ENCODE results near the gene RPA1. TPM values are rescaled to one million over a fixed set of nuclear protein-coding genes. Genes with fewer than 3 reads are reported as not detected.

The RPA1 gene
- total and polyA plus RNA-seq, 10 of the 15 experiments (the other 5 are each of a cell fraction or from before 2014, with no cell fraction given) = 35.9 to 198 (median 71.2) TPM

DNA sequence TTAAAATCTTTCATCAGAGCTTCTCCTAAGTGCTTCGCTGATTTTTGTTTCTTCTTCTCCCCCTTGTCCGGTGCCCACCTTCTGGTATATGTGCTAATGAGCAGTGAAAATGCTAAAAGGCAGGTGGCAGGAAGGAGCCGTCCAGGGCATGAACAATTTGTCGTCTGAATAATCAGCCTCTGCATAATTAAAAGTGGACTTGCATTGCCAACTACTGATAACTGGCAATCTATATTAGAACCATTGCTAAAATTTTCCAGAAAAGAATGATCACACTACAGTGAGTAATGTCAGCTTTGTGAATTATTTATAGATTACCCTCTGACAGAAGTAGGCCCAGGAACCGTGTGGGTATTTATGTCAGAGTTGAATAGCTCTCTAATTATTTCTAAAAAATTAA lies 39.9 kb upstream of the RPA1 start (continued):
- TF ChIP-seq, protein P1, sequence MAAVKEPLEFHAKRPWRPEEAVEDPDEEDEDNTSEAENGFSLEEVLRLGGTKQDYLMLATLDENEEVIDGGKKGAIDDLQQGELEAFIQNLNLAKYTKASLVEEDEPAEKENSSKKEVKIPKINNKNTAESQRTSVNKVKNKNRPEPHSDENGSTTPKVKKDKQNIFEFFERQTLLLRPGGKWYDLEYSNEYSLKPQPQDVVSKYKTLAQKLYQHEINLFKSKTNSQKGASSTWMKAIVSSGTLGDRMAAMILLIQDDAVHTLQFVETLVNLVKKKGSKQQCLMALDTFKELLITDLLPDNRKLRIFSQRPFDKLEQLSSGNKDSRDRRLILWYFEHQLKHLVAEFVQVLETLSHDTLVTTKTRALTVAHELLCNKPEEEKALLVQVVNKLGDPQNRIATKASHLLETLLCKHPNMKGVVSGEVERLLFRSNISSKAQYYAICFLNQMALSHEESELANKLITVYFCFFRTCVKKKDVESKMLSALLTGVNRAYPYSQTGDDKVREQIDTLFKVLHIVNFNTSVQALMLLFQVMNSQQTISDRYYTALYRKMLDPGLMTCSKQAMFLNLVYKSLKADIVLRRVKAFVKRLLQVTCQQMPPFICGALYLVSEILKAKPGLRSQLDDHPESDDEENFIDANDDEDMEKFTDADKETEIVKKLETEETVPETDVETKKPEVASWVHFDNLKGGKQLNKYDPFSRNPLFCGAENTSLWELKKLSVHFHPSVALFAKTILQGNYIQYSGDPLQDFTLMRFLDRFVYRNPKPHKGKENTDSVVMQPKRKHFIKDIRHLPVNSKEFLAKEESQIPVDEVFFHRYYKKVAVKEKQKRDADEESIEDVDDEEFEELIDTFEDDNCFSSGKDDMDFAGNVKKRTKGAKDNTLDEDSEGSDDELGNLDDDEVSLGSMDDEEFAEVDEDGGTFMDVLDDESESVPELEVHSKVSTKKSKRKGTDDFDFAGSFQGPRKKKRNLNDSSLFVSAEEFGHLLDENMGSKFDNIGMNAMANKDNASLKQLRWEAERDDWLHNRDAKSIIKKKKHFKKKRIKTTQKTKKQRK (IDR thresholded peaks at IDR 0.05; ENCODE audit: low read depth, low read length) = no peak
- no peak for TF ChIP-seq TAF1 (IDR thresholded peaks at IDR 0.05; ENCODE audit: borderline replicate concordance, low read depth, low read length)
- no peak for TF ChIP-seq NR2C1 (IDR thresholded peaks at IDR 0.05)
- no peak for TF ChIP-seq POLR2AphosphoS5 (IDR thresholded peaks at IDR 0.05; ENCODE audit: low read length)
- TF ChIP-seq, protein P2, sequence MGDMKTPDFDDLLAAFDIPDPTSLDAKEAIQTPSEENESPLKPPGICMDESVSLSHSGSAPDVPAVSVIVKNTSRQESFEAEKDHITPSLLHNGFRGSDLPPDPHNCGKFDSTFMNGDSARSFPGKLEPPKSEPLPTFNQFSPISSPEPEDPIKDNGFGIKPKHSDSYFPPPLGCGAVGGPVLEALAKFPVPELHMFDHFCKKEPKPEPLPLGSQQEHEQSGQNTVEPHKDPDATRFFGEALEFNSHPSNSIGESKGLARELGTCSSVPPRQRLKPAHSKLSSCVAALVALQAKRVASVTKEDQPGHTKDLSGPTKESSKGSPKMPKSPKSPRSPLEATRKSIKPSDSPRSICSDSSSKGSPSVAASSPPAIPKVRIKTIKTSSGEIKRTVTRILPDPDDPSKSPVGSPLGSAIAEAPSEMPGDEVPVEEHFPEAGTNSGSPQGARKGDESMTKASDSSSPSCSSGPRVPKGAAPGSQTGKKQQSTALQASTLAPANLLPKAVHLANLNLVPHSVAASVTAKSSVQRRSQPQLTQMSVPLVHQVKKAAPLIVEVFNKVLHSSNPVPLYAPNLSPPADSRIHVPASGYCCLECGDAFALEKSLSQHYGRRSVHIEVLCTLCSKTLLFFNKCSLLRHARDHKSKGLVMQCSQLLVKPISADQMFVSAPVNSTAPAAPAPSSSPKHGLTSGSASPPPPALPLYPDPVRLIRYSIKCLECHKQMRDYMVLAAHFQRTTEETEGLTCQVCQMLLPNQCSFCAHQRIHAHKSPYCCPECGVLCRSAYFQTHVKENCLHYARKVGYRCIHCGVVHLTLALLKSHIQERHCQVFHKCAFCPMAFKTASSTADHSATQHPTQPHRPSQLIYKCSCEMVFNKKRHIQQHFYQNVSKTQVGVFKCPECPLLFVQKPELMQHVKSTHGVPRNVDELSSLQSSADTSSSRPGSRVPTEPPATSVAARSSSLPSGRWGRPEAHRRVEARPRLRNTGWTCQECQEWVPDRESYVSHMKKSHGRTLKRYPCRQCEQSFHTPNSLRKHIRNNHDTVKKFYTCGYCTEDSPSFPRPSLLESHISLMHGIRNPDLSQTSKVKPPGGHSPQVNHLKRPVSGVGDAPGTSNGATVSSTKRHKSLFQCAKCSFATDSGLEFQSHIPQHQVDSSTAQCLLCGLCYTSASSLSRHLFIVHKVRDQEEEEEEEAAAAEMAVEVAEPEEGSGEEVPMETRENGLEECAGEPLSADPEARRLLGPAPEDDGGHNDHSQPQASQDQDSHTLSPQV (IDR thresholded peaks at IDR 0.05) = no peak
- TF ChIP-seq, protein P3, sequence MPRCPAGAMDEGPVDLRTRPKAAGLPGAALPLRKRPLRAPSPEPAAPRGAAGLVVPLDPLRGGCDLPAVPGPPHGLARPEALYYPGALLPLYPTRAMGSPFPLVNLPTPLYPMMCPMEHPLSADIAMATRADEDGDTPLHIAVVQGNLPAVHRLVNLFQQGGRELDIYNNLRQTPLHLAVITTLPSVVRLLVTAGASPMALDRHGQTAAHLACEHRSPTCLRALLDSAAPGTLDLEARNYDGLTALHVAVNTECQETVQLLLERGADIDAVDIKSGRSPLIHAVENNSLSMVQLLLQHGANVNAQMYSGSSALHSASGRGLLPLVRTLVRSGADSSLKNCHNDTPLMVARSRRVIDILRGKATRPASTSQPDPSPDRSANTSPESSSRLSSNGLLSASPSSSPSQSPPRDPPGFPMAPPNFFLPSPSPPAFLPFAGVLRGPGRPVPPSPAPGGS (IDR thresholded peaks at IDR 0.05; ENCODE audit: borderline replicate concordance, insufficient read depth, low read depth, low read length, poor library complexity, severe bottlenecking) = no peak
- TF ChIP-seq, protein P4, sequence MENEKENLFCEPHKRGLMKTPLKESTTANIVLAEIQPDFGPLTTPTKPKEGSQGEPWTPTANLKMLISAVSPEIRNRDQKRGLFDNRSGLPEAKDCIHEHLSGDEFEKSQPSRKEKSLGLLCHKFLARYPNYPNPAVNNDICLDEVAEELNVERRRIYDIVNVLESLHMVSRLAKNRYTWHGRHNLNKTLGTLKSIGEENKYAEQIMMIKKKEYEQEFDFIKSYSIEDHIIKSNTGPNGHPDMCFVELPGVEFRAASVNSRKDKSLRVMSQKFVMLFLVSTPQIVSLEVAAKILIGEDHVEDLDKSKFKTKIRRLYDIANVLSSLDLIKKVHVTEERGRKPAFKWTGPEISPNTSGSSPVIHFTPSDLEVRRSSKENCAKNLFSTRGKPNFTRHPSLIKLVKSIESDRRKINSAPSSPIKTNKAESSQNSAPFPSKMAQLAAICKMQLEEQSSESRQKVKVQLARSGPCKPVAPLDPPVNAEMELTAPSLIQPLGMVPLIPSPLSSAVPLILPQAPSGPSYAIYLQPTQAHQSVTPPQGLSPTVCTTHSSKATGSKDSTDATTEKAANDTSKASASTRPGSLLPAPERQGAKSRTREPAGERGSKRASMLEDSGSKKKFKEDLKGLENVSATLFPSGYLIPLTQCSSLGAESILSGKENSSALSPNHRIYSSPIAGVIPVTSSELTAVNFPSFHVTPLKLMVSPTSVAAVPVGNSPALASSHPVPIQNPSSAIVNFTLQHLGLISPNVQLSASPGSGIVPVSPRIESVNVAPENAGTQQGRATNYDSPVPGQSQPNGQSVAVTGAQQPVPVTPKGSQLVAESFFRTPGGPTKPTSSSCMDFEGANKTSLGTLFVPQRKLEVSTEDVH (IDR thresholded peaks at IDR 0.05; ENCODE audit: low read depth, partially characterized antibody) = no peak
- TF ChIP-seq FOS (IDR thresholded peaks at IDR 0.05; ENCODE audit: borderline replicate concordance, extremely low read depth, insufficient read length) = no peak
- no peak for TF ChIP-seq SP1 (IDR thresholded peaks at IDR 0.05; ENCODE audit: low read depth, low read length)
- TF ChIP-seq MEF2A (IDR thresholded peaks at IDR 0.05; ENCODE audit: insufficient read depth, low read depth, low read length) = no peak
- no peak for TF ChIP-seq STAT3 (IDR thresholded peaks at IDR 0.05; ENCODE audit: low read depth, low read length)
